NCI-H2227 (cell line): ENCODE data around the gene OR7A17.

Experiments
- DNase-seq: peaks from one replicate; lab custom pipeline; 2025; ENCODE audit not compliant: unreplicated experiment; lab: John Stamatoyannopoulos, UW

OR7A17 gene

GRCh38 chr19:14886032-14886431, at the start of gene OR7A17:
Gene OR7A17, minus strand, starts transcription at chr19:14886132. Its CDS starts 4,777 bp downstream, at chr19:14881355.
- no peak for DNase-seq

GRCh38 chr19:14933506-14933905, 47.6 kb upstream of the OR7A17 start:
- no peak for DNase-seq

GRCh38 chr19:14916848-14917247, 30.9 kb upstream of the OR7A17 start:
- DNase-seq, result no peak

GRCh38 chr19:14915116-14915515, 29.2 kb upstream of the OR7A17 start:
- DNase-seq, result no peak

GRCh38 chr19:14906711-14907110, 20.8 kb upstream of the OR7A17 start:
- no peak for DNase-seq

GRCh38 chr19:14901675-14902260, 15.8 kb upstream of the OR7A17 start:
- DNase-seq, result no peak

- no peak for DNase-seq
Measured at GRCh38 chr19:14890643-14891379, 4.9 kb upstream of the OR7A17 start.

GRCh38 chr19:14889994-14890642, 4.2 kb upstream of the OR7A17 start:
- no peak for DNase-seq

- no peak for DNase-seq
Measured at GRCh38 chr19:14871619-14872230, 14.2 kb downstream of the OR7A17 start.

- DNase-seq, result no peak
Measured at GRCh38 chr19:14868497-14868896, 17.4 kb downstream of the OR7A17 start.

- DNase-seq, result no peak
Measured at GRCh38 chr19:14848822-14849221, 37.1 kb downstream of the OR7A17 start, which contains the start of gene OR7A10. Gene OR7A10, minus strand, starts transcription at chr19:14848922. Its CDS starts 7,045 bp downstream, at chr19:14841877.

- DNase-seq, result no peak
Measured at GRCh38 chr19:14843578-14843977, 42.4 kb downstream of the OR7A17 start.

GRCh38 chr19:14843169-14843568, 42.8 kb downstream of the OR7A17 start:
- no peak for DNase-seq

- no peak for DNase-seq
Measured at GRCh38 chr19:14840206-14840605, 45.7 kb downstream of the OR7A17 start.

GRCh38 chr19:14837391-14837790, 48.5 kb downstream of the OR7A17 start:
- DNase-seq, result no peak

- no peak for DNase-seq
Measured at GRCh38 chr19:14835011-14835410, 50.9 kb downstream of the OR7A17 start, which contains the start of the genes OR7A5 and OR7C1. Gene OR7A5, minus strand, starts transcription at chr19:14835185. Its CDS starts 6,944 bp downstream, at chr19:14828241. Gene OR7C1, minus strand, starts transcription at chr19:14835185. Its CDS starts 35,049 bp downstream, at chr19:14800136.

- DNase-seq, result no peak
Measured at GRCh38 chr19:14830702-14831101, 55.2 kb downstream of the OR7A17 start.
